Endothelial cell of umbilical vein (primary cell): Measurements from ENCODE around the gene AQP12A.

Source experiments
- CTCF ChIP-seq, 2 donors: IDR thresholded peaks; 1 replicate in 1 of 2; 2 replicates in 1 of 2; pipeline ENCODE4 v1.5.1; 2011; ENCODE audit warnings: low read length in 2 of 2, mild to moderate bottlenecking in 2 of 2, moderate library complexity in 2 of 2, control low read depth in 1 of 2, inconsistent platforms in 1 of 2, low read depth in 1 of 2; ENCODE audit not compliant: insufficient read depth in 1 of 2; ENCODE audit errors: extremely low read depth in 1 of 2
- EZH2 ChIP-seq: IDR thresholded peaks from 2 replicates; pipeline ENCODE4 v1.6.1; 2012; ENCODE audit warnings: borderline replicate concordance, low read depth, mild to moderate bottlenecking, moderate library complexity, low read length, inconsistent platforms; ENCODE audit not compliant: severe bottlenecking
- FOS ChIP-seq: IDR thresholded peaks from 2 replicates; pipeline ENCODE4 v1.6.1; 2011; ENCODE audit warnings: mild to moderate bottlenecking, low read length, moderate library complexity, borderline replicate concordance; ENCODE audit not compliant: insufficient read depth
- GATA2 ChIP-seq: IDR thresholded peaks from 2 replicates; pipeline ENCODE4 v1.7.0; 2011; ENCODE audit warnings: low read depth, mild to moderate bottlenecking, moderate library complexity, mixed read lengths, low read length; ENCODE audit not compliant: insufficient read length, insufficient read depth
- MAX ChIP-seq: IDR thresholded peaks from 2 replicates; pipeline ENCODE4 v1.6.1; 2011; ENCODE audit not compliant: insufficient read depth, insufficient read length
- MYC ChIP-seq: IDR thresholded peaks from one replicate; pipeline ENCODE4 v1.6.1; 2011; ENCODE audit warnings: mild to moderate bottlenecking, low read depth, low read length
- POLR2A ChIP-seq: IDR thresholded peaks from 2 replicates; pipeline ENCODE4 v1.6.1; 2012; ENCODE audit warnings: low read depth, mild to moderate bottlenecking, control low read depth, low read length
- POLR2AphosphoS5 ChIP-seq: IDR thresholded peaks from 2 replicates; pipeline ENCODE4 v1.6.1; 2012; ENCODE audit warnings: low read depth, mild to moderate bottlenecking, control low read depth, low read length, moderate library complexity; ENCODE audit not compliant: insufficient read depth

- no peak for TF ChIP-seq EZH2
- TF ChIP-seq POLR2A = no peak
- TF ChIP-seq MAX = no peak
- TF ChIP-seq CTCF (IDR thresholded peaks at IDR 0.05; ENCODE audit: extremely low read depth in 1 of 2, insufficient read depth in 1 of 2, low read depth in 1 of 2, low read length in 2 of 2) = no peak
- TF ChIP-seq POLR2AphosphoS5 = no peak
- no peak for TF ChIP-seq MYC
- no peak for TF ChIP-seq GATA2
- TF ChIP-seq FOS = no peak
Observed at GRCh38 chr2:240734756-240735155, 43.1 kb downstream of the AQP12A start.
